Lower lobe of right lung (tissue), 2 donors: ENCODE measurements around the gene NPM3. TPM values are rescaled to one million over a fixed set of nuclear protein-coding genes. Genes with fewer than 3 reads are reported as not detected.
A peak's percentile ranks its signal among the peaks of the same experiment; 100 is the strongest.

Experiments
- ATAC-seq, 2 donors: fragments of 200-7000 bp; cut with Tn5 transposase; one replicate each; pipeline ENCODE4 v1.9.1; 2020 to 2022; ENCODE audit warnings: mild to moderate bottlenecking in 2 of 2, moderate library complexity in 2 of 2
- DNase-seq: peaks from one replicate; pipeline ENCODE4 v3.0.0-alpha.2; 2020
- H3K27ac ChIP-seq: fragments of 200-600 bp; one replicate; pipeline ENCODE4 v1.8.0; 2022
- H3K27me3 ChIP-seq: fragments of 200-600 bp; one replicate; pipeline ENCODE4 v1.8.0; 2022; ENCODE audit warnings: low read depth
- H3K36me3 ChIP-seq: fragments of 200-600 bp; one replicate; pipeline ENCODE4 v1.8.0; 2022; ENCODE audit warnings: mild to moderate bottlenecking
- H3K4me1 ChIP-seq: fragments of 200-600 bp; one replicate; pipeline ENCODE4 v1.8.0; 2022
- H3K4me3 ChIP-seq: fragments of 200-600 bp; one replicate; pipeline ENCODE4 v1.8.0; 2022; ENCODE audit warnings: mild to moderate bottlenecking
- H3K9me3 ChIP-seq: fragments of 200-600 bp; one replicate; pipeline ENCODE4 v1.8.0; 2022
- CTCF ChIP-seq: fragments of 200-600 bp; IDR thresholded peaks from one replicate; pipeline ENCODE4 v1.8.0; 2022; ENCODE audit warnings: antibody characterized with exemption, mild to moderate bottlenecking
- intact Hi-C: fragments of 100-400 bp; cut with DNase I; formaldehyde crosslinking; loops from one replicate; pipeline ENCODE4 v1.11.0; 2022
- total RNA-seq: library from RNA; stranded (reverse); fragmentation: NEBNext Ultra II Directional; extraction: Animal tissue kit (Norgen Biotek cat#: 25700); gene quantifications from one replicate; pipeline ENCODE4 v1.2.1, GENCODE V29; 2021
- donor health status: DM: no; HTN: yes; CAD: no; lungs with severe emphysema.

The NPM3 gene
- total RNA-seq, 1 donor from 2014 or later, result 17.4 TPM

DNA sequence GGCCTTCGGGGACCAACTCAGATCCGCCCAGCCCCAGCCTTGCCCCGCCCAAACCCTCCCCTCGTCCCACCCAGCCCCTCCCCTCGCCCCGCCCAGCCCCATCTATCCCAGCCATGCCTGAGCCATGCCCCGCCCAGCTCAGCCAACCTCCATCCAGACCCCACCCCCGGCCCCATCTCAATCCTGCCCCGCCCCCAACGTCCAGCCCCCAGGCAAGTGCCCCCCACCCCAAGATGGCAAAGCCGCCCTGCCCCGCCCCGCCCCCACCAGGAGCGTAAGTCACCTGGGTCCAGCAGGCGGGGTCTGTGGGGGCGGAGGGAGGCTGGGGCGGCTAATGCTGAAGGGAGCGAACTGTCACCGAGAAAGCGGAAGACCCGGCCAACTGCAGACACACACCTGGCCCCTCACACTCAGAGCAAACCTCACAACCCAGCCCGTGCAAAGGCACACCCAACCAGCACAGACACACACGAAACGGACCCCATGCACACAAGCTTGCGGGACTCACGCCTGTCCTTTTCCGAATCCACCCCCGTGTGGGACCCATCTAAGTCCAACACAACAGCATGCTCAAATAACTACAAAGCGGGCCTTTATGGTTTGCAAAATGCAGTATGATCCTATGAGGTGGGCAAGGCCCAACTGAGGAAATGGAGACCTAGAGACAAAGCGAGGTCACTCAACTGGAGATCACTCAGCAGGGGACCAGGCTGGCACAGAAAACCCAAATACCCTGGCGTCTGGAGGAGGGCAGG is 46.5 kb upstream of the NPM3 start:
- Histone ChIP-seq H3K36me3 (no peaks in the 10 kb centered on the region), H3K27me3 (no peaks in the 10 kb centered on the region), H3K9me3 (no peaks in the 10 kb centered on the region), H3K4me1 (peaks cover 33% of the 10 kb centered on the region), H3K27ac (peak overlapping the region; percentile 49), H3K4me3 (peak overlapping the region; percentile 61)
- intact Hi-C loops, result no loop called here
- DNase-seq (peak; percentile 66), ATAC-seq (peak in 1 of 2 donors; percentile 5)
- TF ChIP-seq CTCF, result no peak

DNA sequence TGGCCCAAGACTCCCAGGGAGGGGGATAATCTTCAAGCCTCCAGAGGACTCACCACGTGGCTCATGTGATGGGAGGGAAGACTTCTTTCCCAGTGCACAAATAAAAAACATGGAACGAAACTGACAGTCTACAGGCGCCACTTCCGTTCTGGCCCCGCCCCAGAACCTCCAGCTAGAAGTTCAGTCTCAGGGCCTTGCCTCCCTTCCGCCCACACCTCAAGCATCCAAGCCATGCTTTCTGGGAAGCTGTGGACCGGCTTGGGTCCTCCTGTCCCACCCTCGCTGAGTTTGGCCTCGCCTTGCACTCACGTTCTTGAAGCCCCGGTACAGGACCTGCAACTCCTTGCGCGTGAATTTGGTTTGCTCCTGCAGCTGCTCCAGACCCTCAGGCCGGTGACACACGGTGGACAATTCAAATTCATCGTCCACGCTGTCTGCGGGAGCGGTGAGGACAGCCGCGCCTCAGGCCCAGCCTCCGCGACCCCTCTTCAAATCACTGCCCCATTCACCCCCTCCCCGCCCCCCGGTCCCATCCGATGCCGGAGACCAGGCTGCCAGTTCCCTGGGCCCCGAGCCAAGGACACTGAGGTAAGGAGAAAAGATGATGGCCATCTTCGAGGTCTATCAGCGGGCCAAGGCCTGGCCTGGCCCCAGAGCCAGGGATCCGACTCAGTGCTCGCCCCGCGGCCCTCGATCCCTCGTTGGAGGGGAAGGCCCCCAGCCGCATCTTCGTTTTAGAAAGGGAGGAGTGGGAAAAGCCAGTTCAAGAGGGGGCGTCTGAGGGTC is 45.7 kb upstream of the NPM3 start:
- ATAC-seq, result no peak
- Histone ChIP-seq H3K27me3 (no peaks in the 10 kb centered on the region), H3K4me1 (peaks cover 26% of the 10 kb centered on the region), H3K9me3 (no peaks in the 10 kb centered on the region), H3K4me3 (peak overlapping the region; percentile 61), H3K27ac (no peak overlapping the region), H3K36me3 (no peaks in the 10 kb centered on the region)
- DNase-seq, result peak; percentile 53
- no peak for TF ChIP-seq CTCF
- intact Hi-C loops, result no loop called here

GRCh38 chr10:101827919-101828600 is 44.8 kb upstream of the NPM3 start:
- ATAC-seq (no peak), DNase-seq (peak; percentile 19)
- TF ChIP-seq CTCF, result no peak
- Histone ChIP-seq H3K4me1 (peaks cover 26% of the 10 kb centered on the region), H3K4me3 (no peak overlapping the region), H3K27ac (no peak overlapping the region), H3K27me3 (no peaks in the 10 kb centered on the region), H3K9me3 (no peaks in the 10 kb centered on the region), H3K36me3 (no peaks in the 10 kb centered on the region)
- intact Hi-C loops, result no loop called here

- Histone ChIP-seq H3K4me1 (peaks cover 26% of the 10 kb centered on the region), H3K36me3 (no peaks in the 10 kb centered on the region), H3K4me3 (no peak overlapping the region), H3K27ac (no peak overlapping the region), H3K27me3 (no peaks in the 10 kb centered on the region), H3K9me3 (no peaks in the 10 kb centered on the region)
- no peak for ATAC-seq
- peak; percentile 6 for DNase-seq
- no peak for TF ChIP-seq CTCF
- intact Hi-C loops, result no loop called here
Observed at GRCh38 chr10:101826852-101827434, 43.7 kb upstream of the NPM3 start.

- H3K36me3 ChIP-seq, result no peaks in the 10 kb centered on the region
- no peaks in the 10 kb centered on the region for H3K9me3 ChIP-seq
- H3K27me3 ChIP-seq, result no peaks in the 10 kb centered on the region
- H3K27ac ChIP-seq, result no peak overlapping the region
- ATAC-seq (no peak), DNase-seq (no peak)
- no peak for TF ChIP-seq CTCF
- peaks cover 7% of the 10 kb centered on the region for H3K4me1 ChIP-seq
- intact Hi-C loops, result no loop called here
- H3K4me3 ChIP-seq, result no peak overlapping the region
Observed at GRCh38 chr10:101824736-101825135, 41.5 kb upstream of the NPM3 start.
